ENCODE results near the gene FXYD1.
"Not testable (repeated sequence)": the region's sequence is repeated elsewhere in the genome, so short reads cannot be mapped to it uniquely, and the experiment has no call there.

FXYD1 gene

GRCh38 chr19:35144259-35144599 is 5.6 kb downstream of the FXYD1 start:
- DNase-seq, result no peak

GRCh38 chr19:35144600-35145436 is 6.2 kb downstream of the FXYD1 start:
- DNase-seq, result no peak

- DNase-seq, result no peak
These were observed 8.3 kb downstream of the FXYD1 start for GRCh38 chr19:35146746-35147459.

GRCh38 chr19:35149463-35149862 is 10.8 kb downstream of the FXYD1 start:
- DNase-seq, result no peak

- no peak for DNase-seq
These were observed 11.8 kb downstream of the FXYD1 start for GRCh38 chr19:35150445-35150844.

GRCh38 chr19:35151273-35152065 is 12.8 kb downstream of the FXYD1 start:
- DNase-seq, result no peak

GRCh38 chr19:35153129-35153522 is 14.5 kb downstream of the FXYD1 start:
- not testable (repeated sequence) for DNase-seq

- peak; percentile 51 to 65 (median 63) for DNase-seq
These were observed 15.3 kb downstream of the FXYD1 start for GRCh38 chr19:35153701-35154524.

GRCh38 chr19:35154525-35155406 is 16.1 kb downstream of the FXYD1 start, which contains the start of gene FXYD5:
TSS of gene FXYD5 (plus strand) at chr19:35154735. CDS start at chr19:35155551, 816 bp downstream.
- peak; percentile 50 to 60 (median 56) for DNase-seq

- peak in 1 of 4 experiments; percentile 6 for DNase-seq
These were observed 16.8 kb downstream of the FXYD1 start for GRCh38 chr19:35155441-35155840.

- DNase-seq, result no peak
These were observed 17.5 kb downstream of the FXYD1 start for GRCh38 chr19:35155981-35156672.

GRCh38 chr19:35156673-35157014 is 18.0 kb downstream of the FXYD1 start:
- no peak for DNase-seq

GRCh38 chr19:35157431-35157830 is 18.8 kb downstream of the FXYD1 start:
- DNase-seq, result no peak

- DNase-seq, result no peak
These were observed 21.0 kb downstream of the FXYD1 start for GRCh38 chr19:35159606-35160005.

GRCh38 chr19:35160629-35161433 is 22.2 kb downstream of the FXYD1 start:
- no peak for DNase-seq

GRCh38 chr19:35161434-35161743 is 22.8 kb downstream of the FXYD1 start:
- no peak for DNase-seq

GRCh38 chr19:35162471-35163326 is 24.1 kb downstream of the FXYD1 start:
- DNase-seq, result no peak

- DNase-seq, result no peak
These were observed 25.8 kb downstream of the FXYD1 start for GRCh38 chr19:35164418-35164817.

All from activated CD4-positive, CD25-positive, alpha-beta regulatory T cell (primary cell).